ENCODE data around the gene SLC28A1. TPM values are rescaled to one million over a fixed set of nuclear protein-coding genes. Genes with fewer than 3 reads are reported as not detected.

SLC28A1 gene
- total and polyA plus RNA-seq, 8 donors = 0.08 to 0.23 (median 0.14) TPM; not detected in 3

GRCh38 chr15:84988909-84989644 is 104.6 kb downstream of the SLC28A1 start:
- Histone ChIP-seq H3K4me3 (no peak overlapping the region), H3K27me3 (no peaks in the 10 kb centered on the region), H3K4me1 (peaks cover 0 to 42% of the 10 kb centered on the region in 2 donors), H3K36me3 (no peaks in the 10 kb centered on the region), H3K9me3 (no peaks in the 10 kb centered on the region), H3K27ac (no peak overlapping the region)
- ATAC-seq (no peak), DNase-seq (no peak)
- intact Hi-C loops (cut with DNase I) = no loop called here
- no peak for TF ChIP-seq CTCF (IDR thresholded peaks at IDR 0.05)

- no peaks in the 10 kb centered on the region for H3K36me3 ChIP-seq
- DNase-seq (no peak), ATAC-seq (no peak)
- no peak for TF ChIP-seq CTCF (IDR thresholded peaks at IDR 0.05)
- H3K27me3 ChIP-seq = no peaks in the 10 kb centered on the region
- H3K4me1 ChIP-seq = peaks cover 0 to 34% of the 10 kb centered on the region in 2 donors
- no peaks in the 10 kb centered on the region for H3K9me3 ChIP-seq
- H3K27ac ChIP-seq = no peak overlapping the region
- H3K4me3 ChIP-seq = no peak overlapping the region
- intact Hi-C loops (cut with DNase I) = no loop called here
These were observed 106.0 kb downstream of the SLC28A1 start for GRCh38 chr15:84990507-84990906.

- no peak overlapping the region for H3K4me3 ChIP-seq
- peaks cover 0 to 28% of the 10 kb centered on the region in 2 donors for H3K4me1 ChIP-seq
- no peak for TF ChIP-seq CTCF (IDR thresholded peaks at IDR 0.05)
- no peak for ATAC-seq
- H3K9me3 ChIP-seq = no peaks in the 10 kb centered on the region
- H3K27me3 ChIP-seq = no peaks in the 10 kb centered on the region
- intact Hi-C loops (cut with DNase I) = no loop called here
- no peak for DNase-seq
- no peak overlapping the region for H3K27ac ChIP-seq
- no peaks in the 10 kb centered on the region for H3K36me3 ChIP-seq
These were observed 106.7 kb downstream of the SLC28A1 start for GRCh38 chr15:84991014-84991712.

GRCh38 chr15:84992157-84992944 is 107.9 kb downstream of the SLC28A1 start:
- peaks cover 0 to 27% of the 10 kb centered on the region in 2 donors for H3K4me1 ChIP-seq
- no peak overlapping the region for H3K4me3 ChIP-seq
- no peak overlapping the region for H3K27ac ChIP-seq
- ATAC-seq = peak; percentile 89
- H3K9me3 ChIP-seq = no peaks in the 10 kb centered on the region
- intact Hi-C loops (cut with DNase I) = no loop called here
- no peak for DNase-seq
- no peak for TF ChIP-seq CTCF (IDR thresholded peaks at IDR 0.05)
- no peaks in the 10 kb centered on the region for H3K27me3 ChIP-seq
- no peaks in the 10 kb centered on the region for H3K36me3 ChIP-seq

Other genes with a start within 250 kb of the SLC28A1 start
- gene WDR73, start 230.4 kb upstream of the SLC28A1 start, total RNA-seq = 10 to 100 TPM; 25.5 to 25.7 TPM
- gene WDR73, start 230.4 kb upstream of the SLC28A1 start, polyA plus RNA-seq (ENCODE audit: insufficient read length in 6 of 6) = 10 to 100 TPM; 35.6 to 48.2 (median 42.5) TPM
- 1 to 10 TPM; 4.6 to 6.6 TPM for gene NMB, start 226.5 kb upstream of the SLC28A1 start, total RNA-seq
- gene NMB, start 226.5 kb upstream of the SLC28A1 start, polyA plus RNA-seq (ENCODE audit: insufficient read length in 6 of 6) = 10 to 100 TPM in 1 of 6 donors, 1 to 10 TPM in 5; 3.2 to 10.2 (median 4.2) TPM
- gene SEC11A, start 168.5 kb upstream of the SLC28A1 start, total RNA-seq = 100 to 1,000 TPM; 159 to 160 TPM
- gene SEC11A, start 168.5 kb upstream of the SLC28A1 start, polyA plus RNA-seq (ENCODE audit: insufficient read length in 6 of 6) = 100 to 1,000 TPM; 239 to 279 (median 268) TPM
- gene ZNF592, start 136.1 kb upstream of the SLC28A1 start, total RNA-seq = 10 to 100 TPM; 24.4 to 31.9 TPM
- 10 to 100 TPM; 22.7 to 32.2 (median 25.2) TPM for gene ZNF592, start 136.1 kb upstream of the SLC28A1 start, polyA plus RNA-seq (ENCODE audit: insufficient read length in 6 of 6)
- 10 to 100 TPM in 1 of 2 donors, 1 to 10 TPM in 1; 6.9 to 14.3 TPM for gene ALPK3, start 67.3 kb upstream of the SLC28A1 start, total RNA-seq
- 10 to 100 TPM; 16.0 to 23.4 (median 20.9) TPM for gene ALPK3, start 67.3 kb upstream of the SLC28A1 start, polyA plus RNA-seq (ENCODE audit: insufficient read length in 6 of 6)
- 10 to 100 TPM; 30.4 to 31.3 TPM for gene PDE8A, start 97.2 kb downstream of the SLC28A1 start, total RNA-seq
- 10 to 100 TPM; 43.1 to 64.0 (median 55.0) TPM for gene PDE8A, start 97.2 kb downstream of the SLC28A1 start, polyA plus RNA-seq (ENCODE audit: insufficient read length in 6 of 6)